ENCODE results near the gene ZNF784. TPM values are rescaled to one million over a fixed set of nuclear protein-coding genes. Genes with fewer than 3 reads are reported as not detected.

The ZNF784 gene
- total and polyA plus RNA-seq, 2 of the 4 experiments (the other 2 are of a cell fraction), result 2.5 to 3.7 TPM

DNA sequence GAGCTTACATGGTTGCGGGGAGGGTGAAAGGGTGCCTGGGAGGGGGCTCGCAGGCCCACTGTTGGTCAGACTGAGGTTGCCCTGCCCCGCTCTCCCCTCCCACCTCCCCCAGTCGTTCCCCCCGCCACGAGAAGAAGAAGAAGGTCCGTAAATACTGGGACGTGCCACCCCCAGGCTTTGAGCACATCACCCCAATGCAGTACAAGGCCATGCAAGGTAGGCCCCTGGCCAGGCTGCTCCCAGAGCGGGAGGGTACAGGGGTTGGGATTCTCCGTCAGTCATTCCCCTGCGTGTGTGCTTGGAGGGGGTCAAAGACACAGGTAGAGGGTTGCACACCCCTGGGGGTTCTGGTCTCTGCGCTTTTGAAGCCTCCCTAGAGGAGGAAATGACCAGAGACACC is 36.0 kb upstream of the ZNF784 start:
- H4K8ac ChIP-seq (ENCODE audit: low read depth in 2 of 2, low read length in 2 of 2), result no peak overlapping the region
- no peak overlapping the region for H3K27ac ChIP-seq (ENCODE audit: insufficient read depth, low read length)
- no peaks in the 10 kb centered on the region for H3K9me3 ChIP-seq (ENCODE audit: control insufficient read depth, insufficient read depth, low read length)
- dilution Hi-C loops (cut with HindIII; ENCODE audit: low sequenced_read_pairs, unreplicated experiment), result no loop called here
- no peak overlapping the region for H2AK5ac ChIP-seq (ENCODE audit: low read depth, low read length)
- H2AFZ ChIP-seq (replicated peaks; ENCODE audit: low read length, poor library complexity), result no peak overlapping the region
- H3K14ac ChIP-seq (replicated peaks; ENCODE audit: low read depth, low read length), result no peak overlapping the region
- H3K56ac ChIP-seq (ENCODE audit: extremely low read depth, insufficient read depth, low read length), result no peak overlapping the region
- H3K27me3 ChIP-seq (ENCODE audit: control insufficient read depth, insufficient read depth, low read length), result no peaks in the 10 kb centered on the region
- H3K4me2 ChIP-seq (ENCODE audit: low read depth, low read length), result no peak overlapping the region
- no peak overlapping the region for H3K23ac ChIP-seq (ENCODE audit: low read depth, low read length)
- H4K5ac ChIP-seq (ENCODE audit: low read depth, low read length), result no peak overlapping the region
- TF ChIP-seq MXI1 (IDR thresholded peaks at IDR 0.05; ENCODE audit: borderline replicate concordance, low read depth, low read length), result no peak
- TF ChIP-seq, protein P1, sequence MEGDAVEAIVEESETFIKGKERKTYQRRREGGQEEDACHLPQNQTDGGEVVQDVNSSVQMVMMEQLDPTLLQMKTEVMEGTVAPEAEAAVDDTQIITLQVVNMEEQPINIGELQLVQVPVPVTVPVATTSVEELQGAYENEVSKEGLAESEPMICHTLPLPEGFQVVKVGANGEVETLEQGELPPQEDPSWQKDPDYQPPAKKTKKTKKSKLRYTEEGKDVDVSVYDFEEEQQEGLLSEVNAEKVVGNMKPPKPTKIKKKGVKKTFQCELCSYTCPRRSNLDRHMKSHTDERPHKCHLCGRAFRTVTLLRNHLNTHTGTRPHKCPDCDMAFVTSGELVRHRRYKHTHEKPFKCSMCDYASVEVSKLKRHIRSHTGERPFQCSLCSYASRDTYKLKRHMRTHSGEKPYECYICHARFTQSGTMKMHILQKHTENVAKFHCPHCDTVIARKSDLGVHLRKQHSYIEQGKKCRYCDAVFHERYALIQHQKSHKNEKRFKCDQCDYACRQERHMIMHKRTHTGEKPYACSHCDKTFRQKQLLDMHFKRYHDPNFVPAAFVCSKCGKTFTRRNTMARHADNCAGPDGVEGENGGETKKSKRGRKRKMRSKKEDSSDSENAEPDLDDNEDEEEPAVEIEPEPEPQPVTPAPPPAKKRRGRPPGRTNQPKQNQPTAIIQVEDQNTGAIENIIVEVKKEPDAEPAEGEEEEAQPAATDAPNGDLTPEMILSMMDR (conservative IDR thresholded peaks at IDR 0.05; ENCODE audit: low read depth, low read length), result no peak
- H4K91ac ChIP-seq (ENCODE audit: insufficient read depth, low read depth, low read length), result no peak overlapping the region
- H3K9me1 ChIP-seq (ENCODE audit: insufficient read depth, low read length), result peaks cover 13% of the 10 kb centered on the region
- H3K4me1 ChIP-seq (ENCODE audit: control insufficient read depth, insufficient read depth, low read length), result peaks cover 10% of the 10 kb centered on the region
- H2BK15ac ChIP-seq (ENCODE audit: low read depth, low read length), result no peak overlapping the region
- in situ Hi-C loops (cut with MboI; ENCODE audit: low sequenced_read_pairs), result loop anchor here (25.0 kb wide), 2 partner anchors 1198 to 1523 kb away; partner anchors contain the start of genes CDC42EP5, CNOT3 and LENG9
- ChIA-PET CTCF (no interaction called here), POLR2A (ENCODE audit: unreplicated experiment) (no interaction called here)
- intact Hi-C loops (cut with micrococcal nuclease), result no loop called here
- H2BK5ac ChIP-seq (ENCODE audit: low read depth, low read length, poor library complexity, severe bottlenecking), result no peak overlapping the region
- H3K79me1 ChIP-seq (ENCODE audit: low read depth in 1 of 2, low read length in 2 of 2), result peaks cover 12 to 49% of the 10 kb centered on the region in 2 experiments
- H2AK9ac ChIP-seq (replicated peaks; ENCODE audit: low read depth, low read length, poor library complexity), result no peak overlapping the region
- no peak overlapping the region for H3K4ac ChIP-seq (ENCODE audit: low read depth, low read length)
- no peak overlapping the region for H2BK20ac ChIP-seq (ENCODE audit: low read depth, low read length)
- ATAC-seq (ENCODE audit: low read depth) (no peak), DNase-seq (no peak)
- 80% methylated on average over 2 of the region's 12 CpGs; no CpG with 5 or more reads in 1 of the 2 experiments for WGBS, 2 experiments (ENCODE audit: extremely low coverage in 2 of 2, insufficient read length in 1 of 2)
- no TSS peak for BruUV-seq (replicated peaks)
- peaks cover 92% of the 10 kb centered on the region for H4K20me1 ChIP-seq (ENCODE audit: insufficient read depth, low read length)
- H3K36me3 ChIP-seq (ENCODE audit: control insufficient read depth, insufficient read depth, low read length), result peaks cover 55% of the 10 kb centered on the region
- no peak overlapping the region for H2BK120ac ChIP-seq (ENCODE audit: low read depth, low read length)
- H3K9ac ChIP-seq (ENCODE audit: low read depth, low read length), result no peak overlapping the region
- H3K18ac ChIP-seq (ENCODE audit: low read depth, low read length), result no peak overlapping the region
- H3K4me3 ChIP-seq (ENCODE audit: insufficient read depth, low read depth, low read length), result no peak overlapping the region

All from IMR-90 (cell line).